D721Med (cell line): ENCODE measurements around the gene CAP2.

Source experiments
- DNase-seq: peaks from one replicate; pipeline ENCODE4 v3.0.0; 2011; ENCODE audit warnings: low spot score; ENCODE audit not compliant: insufficient read length
- FAIRE-seq: peaks from 2 replicates; lab custom pipeline; 2011; peaks lifted over from hg19 to GRCh38; lab: Jason Lieb, UNC
- CTCF ChIP-seq: IDR thresholded peaks from 2 replicates; pipeline ENCODE4 v1.5.1; 2012; ENCODE audit warnings: mild to moderate bottlenecking, control low read depth; ENCODE audit not compliant: insufficient read depth; ENCODE audit errors: missing control alignments

CAP2 gene

GRCh38 chr6:17506962-17507361 is 113.6 kb downstream of the CAP2 start:
- DNase-seq: no peak
- TF ChIP-seq CTCF: no peak
- FAIRE-seq: no peak

GRCh38 chr6:17511084-17511483 is 117.7 kb downstream of the CAP2 start:
- DNase-seq (no peak), FAIRE-seq (no peak)
- no peak for TF ChIP-seq CTCF

- FAIRE-seq (no peak), DNase-seq (no peak)
- TF ChIP-seq CTCF: no peak
Measured at GRCh38 chr6:17511580-17511979, 118.2 kb downstream of the CAP2 start.

- no peak for DNase-seq
- FAIRE-seq: no peak
- TF ChIP-seq CTCF: no peak
Measured at GRCh38 chr6:17519120-17519519, 125.7 kb downstream of the CAP2 start.

GRCh38 chr6:17525637-17526036 is 132.2 kb downstream of the CAP2 start:
- no peak for DNase-seq
- FAIRE-seq: no peak
- no peak for TF ChIP-seq CTCF

GRCh38 chr6:17527076-17527475 is 133.7 kb downstream of the CAP2 start:
- FAIRE-seq: no peak
- TF ChIP-seq CTCF: no peak

GRCh38 chr6:17530321-17530835 is 137.0 kb downstream of the CAP2 start:
- DNase-seq (no peak), FAIRE-seq (no peak)
- no peak for TF ChIP-seq CTCF

More at GRCh38 chr6:17527076-17527475, 133.7 kb downstream of the CAP2 start:
- DNase-seq: no peak
